ENCODE measurements around the gene VPS54.

VPS54 gene

GRCh38 chr2:63843791-63844190 is 175.4 kb downstream of the VPS54 start:
- no peak for DNase-seq (ENCODE audit: low read depth in 2 of 2)

- DNase-seq (ENCODE audit: low read depth in 2 of 2) = no peak
These were observed 176.1 kb downstream of the VPS54 start for GRCh38 chr2:63843093-63843492.

- DNase-seq (ENCODE audit: low read depth in 2 of 2) = no peak
These were observed 176.8 kb downstream of the VPS54 start for GRCh38 chr2:63842149-63843061.

All from activated CD4-positive, alpha-beta T cell treated with anti-CD3 and anti-CD28 coated beads for 24 hours (primary cell).